GM12878 (cell line): Measurements from ENCODE around the gene DIAPH2. TPM values are rescaled to one million over a fixed set of nuclear protein-coding genes. Genes with fewer than 3 reads are reported as not detected.

Experiments
- ATAC-seq: fragments of 200-7000 bp; cut with Tn5 transposase; 3 replicates; pipeline ENCODE4 v1.9.1; 2020; ENCODE audit warnings: mild to moderate bottlenecking, moderate library complexity
- BruUV-seq: library from RNA; stranded (reverse); fragments of 400-500 nt; replicated peaks from 2 replicates; lab custom pipeline; 2021; lab: Mats Ljungman, UMichigan
- CTCF ChIA-PET: fragments of 300-600 bp; sonication (Branson Sonifier 250); formaldehyde crosslinking; extraction: SDS; loops from one replicate; lab custom pipeline; 2021; ENCODE audit warnings: inconsistent platforms; lab: Yijun Ruan, JAX
- POLR2A ChIA-PET: fragments of 350-600 bp; formaldehyde crosslinking; extraction: SDS; loops from one replicate; lab custom pipeline; 2021; ENCODE audit warnings: inconsistent platforms; lab: Charles Lee
- RAD21 ChIA-PET: fragments of 300-600 bp; sonication (Branson Sonifier 250); formaldehyde crosslinking; loops from one replicate; lab custom pipeline; 2023; ENCODE audit warnings: antibody characterized with exemption; ENCODE audit not compliant: unreplicated experiment; lab: Charles Lee
- SMC1A ChIA-PET: fragments of 300-600 bp; sonication (Branson Sonifier 250); formaldehyde crosslinking; loops from one replicate; lab custom pipeline; 2023; ENCODE audit not compliant: unreplicated experiment, uncharacterized antibody; lab: Charles Lee
- DNase-seq: peaks from one replicate; pipeline ENCODE4 v3.0.0-alpha.2; 2011; ENCODE audit warnings: low read depth, low spot score
- FAIRE-seq: peaks from 3 replicates; lab custom pipeline; 2011; peaks lifted over from hg19 to GRCh38; lab: Jason Lieb, UNC
- H2AFZ ChIP-seq: 2 replicates; pipeline ENCODE4 v1.6.0; 2011; ENCODE audit warnings: low read depth, low read length, control low read depth; ENCODE audit not compliant: control insufficient read depth
- H3K27ac ChIP-seq: 2 replicates; pipeline ENCODE4 v1.5.1; 2011; ENCODE audit warnings: control low read depth; ENCODE audit not compliant: control insufficient read depth, insufficient read depth
- H3K27me3 ChIP-seq, 2 experiments: replicated peaks in 1 of 2; 2 replicates each; pipeline versions ENCODE4 v1.6.0 to v1.6.1; 2011; ENCODE audit warnings: low read length in 1 of 2; ENCODE audit not compliant: control insufficient read depth in 2 of 2, insufficient read depth in 2 of 2
- H3K36me3 ChIP-seq, 2 experiments: 2 replicates each; pipeline ENCODE4 v1.5.1; 2011; ENCODE audit warnings: low read length in 1 of 2; ENCODE audit not compliant: control insufficient read depth in 2 of 2, insufficient read depth in 2 of 2
- H3K4me1 ChIP-seq: 2 replicates; pipeline ENCODE4 v1.6.1; 2011; ENCODE audit warnings: mild to moderate bottlenecking, low read length, moderate library complexity, mixed read lengths; ENCODE audit not compliant: control insufficient read depth, insufficient read depth
- H3K4me2 ChIP-seq: 2 replicates; pipeline ENCODE4 v1.6.0; 2011; ENCODE audit warnings: control low read depth; ENCODE audit not compliant: control insufficient read depth, insufficient read depth
- H3K4me3 ChIP-seq: fragments of 200-600 bp; sonication (generic); 2 replicates; pipeline ENCODE4 v1.5.1; 2016
- H3K79me2 ChIP-seq: 2 replicates; pipeline ENCODE4 v1.6.0; 2011; ENCODE audit warnings: low read length; ENCODE audit not compliant: control insufficient read depth, insufficient read depth
- H3K9ac ChIP-seq: 2 replicates; pipeline ENCODE4 v1.8.0; 2011; ENCODE audit warnings: low read length, control low read depth, mixed read lengths; ENCODE audit not compliant: control insufficient read depth, insufficient read depth
- H3K9me3 ChIP-seq: replicated peaks from 3 replicates; pipeline ENCODE4 v1.5.1; 2011; ENCODE audit warnings: mild to moderate bottlenecking, low read length; ENCODE audit not compliant: control insufficient read depth, insufficient read depth
- H4K20me1 ChIP-seq: 2 replicates; pipeline ENCODE4 v1.6.0; 2011; ENCODE audit not compliant: control insufficient read depth, insufficient read depth
- BACH1 ChIP-seq: fragments of 450-650 bp; IDR thresholded peaks from 2 replicates; pipeline ENCODE4 v1.6.1; 2017; ENCODE audit warnings: mild to moderate bottlenecking, borderline replicate concordance
- CTCF ChIP-seq, 3 experiments: IDR thresholded peaks in 2 of 3; conservative IDR thresholded peaks in 1 of 3; 2 replicates each; pipeline ENCODE4 v1.5.1; 2011; ENCODE audit warnings: low read depth in 3 of 3, low read length in 3 of 3, mild to moderate bottlenecking in 3 of 3, control low read depth in 2 of 3, moderate library complexity in 2 of 3, inconsistent platforms in 1 of 3, mixed read lengths in 1 of 3; ENCODE audit not compliant: control insufficient read depth in 2 of 3, insufficient read depth in 1 of 3; ENCODE audit errors: extremely low read depth in 1 of 3
- E2F4 ChIP-seq: IDR thresholded peaks from 2 replicates; pipeline ENCODE4 v1.6.1; 2012; ENCODE audit warnings: low read depth, low read length, improper control_type of control experiment
- IKZF1 ChIP-seq: fragments of 450-650 bp; conservative IDR thresholded peaks from 2 replicates; pipeline ENCODE4 v1.6.1; 2017; ENCODE audit warnings: antibody characterized with exemption, mild to moderate bottlenecking
- NR2C2 ChIP-seq: IDR thresholded peaks from 2 replicates; pipeline ENCODE4 v1.6.1; 2011; ENCODE audit warnings: borderline replicate concordance, low read depth; ENCODE audit not compliant: control insufficient read depth, insufficient read length
- PAX5 ChIP-seq: IDR thresholded peaks from 2 replicates; pipeline ENCODE4 v1.6.1; 2011; ENCODE audit warnings: low read depth, low read length, borderline replicate concordance
- PBX3 ChIP-seq: IDR thresholded peaks from 2 replicates; pipeline ENCODE4 v1.6.1; 2011; ENCODE audit warnings: mild to moderate bottlenecking, low read depth, low read length, moderate library complexity; ENCODE audit not compliant: insufficient replicate concordance
- RAD21 ChIP-seq: IDR thresholded peaks from 2 replicates; pipeline ENCODE4 v1.6.1; 2011; ENCODE audit warnings: mild to moderate bottlenecking, low read depth, low read length, moderate library complexity; ENCODE audit not compliant: insufficient read depth
- RB1 ChIP-seq: fragments of 450-650 bp; formaldehyde crosslinking; IDR thresholded peaks from 2 replicates; pipeline ENCODE4 v1.6.1; 2017; ENCODE audit warnings: mild to moderate bottlenecking, borderline replicate concordance
- RELB ChIP-seq: fragments of 450-650 bp; IDR thresholded peaks from 2 replicates; pipeline ENCODE4 v1.6.1; 2017; ENCODE audit warnings: low read depth, mild to moderate bottlenecking, moderate library complexity
- STAT1 ChIP-seq: fragments of 450-650 bp; conservative IDR thresholded peaks from 2 replicates; pipeline ENCODE4 v1.6.1; 2014; ENCODE audit warnings: antibody characterized with exemption, mild to moderate bottlenecking
- WRNIP1 ChIP-seq: IDR thresholded peaks from 2 replicates; pipeline ENCODE4 v1.6.1; 2011; ENCODE audit warnings: low read depth, low read length, improper control_type of control experiment, borderline replicate concordance
- WGBS: methylation state at CpG from one replicate; pipeline ENCODE4 v1.1.6; 2016; ENCODE audit warnings: low lambda C conversion rate; ENCODE audit not compliant: insufficient replicate concordance, insufficient coverage; ENCODE audit errors: missing lambda C conversion rate; 5-methylcytosine and 5-hydroxymethylcytosine counted together
- in situ Hi-C: fragments of 300-500 bp; cut with MboI; formaldehyde crosslinking; loops from 9 replicates; pipeline ENCODE4 v1.14.3; 2018; ENCODE audit warnings: mixed read lengths
- intact Hi-C: fragments of 100-400 bp; cut with micrococcal nuclease; formaldehyde crosslinking; loops from one replicate; pipeline ENCODE4 v1.14.2; 2022; ENCODE audit not compliant: unreplicated experiment
- polyA plus RNA-seq, 11 experiments: library from polyadenylated mRNA; depleted of rRNA in 4 of 11; unstranded in 6 of 11; stranded (reverse) in 5 of 11; fragments of >200 nt; fragmentation: Nextera tagmentation in 4 of 11; fragmentation: Illumina TruSeq in 1 of 11; extraction: Ambion mirVana in 4 of 11; extraction: Trizol in 1 of 11; gene quantifications; 1 replicate in 1 of 11; 2 replicates in 10 of 11; pipeline versions ENCODE4 v1.2.1 to v1.2.3, GENCODE V29; 2011 to 2016; ENCODE audit warnings: inconsistent platforms in 2 of 11, missing spikeins in 2 of 11, low read depth in 1 of 11
- total RNA-seq, 4 experiments: library from RNA; depleted of rRNA in 3 of 4; stranded (reverse); fragments of >200 nt in 3 of 4; fragmentation: Illumina TruSeq in 1 of 4; extraction: Trizol in 1 of 4; gene quantifications; 2 replicates each; pipeline versions ENCODE4 v1.2.1 to v1.2.3, GENCODE V29; 2013 to 2021

Gene DIAPH2
- total and polyA plus RNA-seq, 10 of the 15 experiments (the other 5 are each of a cell fraction or from before 2014, with no cell fraction given) = 2.2 to 16.6 (median 8.8) TPM

- no peak for TF ChIP-seq RELB
- no peak for TF ChIP-seq E2F4
- TF ChIP-seq BACH1 = no peak
- TF ChIP-seq CTCF (IDR thresholded peaks at IDR 0.05 in 2 of 3, conservative IDR thresholded peaks at IDR 0.05 in 1 of 3; ENCODE audit: control insufficient read depth in 2 of 3, extremely low read depth in 1 of 3, insufficient read depth in 1 of 3, low read depth in 3 of 3, low read length in 3 of 3) = no peak
- no peak for TF ChIP-seq PAX5
- TF ChIP-seq WRNIP1 = no peak
Measured at GRCh38 chrX:97400492-97400891, 715.9 kb downstream of the DIAPH2 start (continued).

GRCh38 chrX:97401154-97401553, 716.5 kb downstream of the DIAPH2 start:
- ChIA-PET POLR2A (interaction anchor here (0.6 kb wide), 1 partner anchor 59 kb away, joined by 4 read pairs; no protein-coding TSS in a partner anchor), RAD21 (no interaction called here), SMC1A (interaction anchor here (1.1 to 1.2 kb wide), 2 partner anchors 162 to 171 kb away, joined by 3 read pairs; no protein-coding TSS in a partner anchor), CTCF (no interaction called here)
- in situ Hi-C loops = no loop called here
- peak overlapping the region; percentile 32; the same call in 1 of the 2 replicates for H3K27ac ChIP-seq
- no peak overlapping the region; the same call in 1 of the 2 replicates for H2AFZ ChIP-seq
- whole genome bisulfite sequencing = 3% methylated on average over 2 of the region's 2 CpGs
- no peaks in the 10 kb centered on the region for H3K9me3 ChIP-seq
- ATAC-seq (peak; percentile 73), DNase-seq (peak; percentile 68), FAIRE-seq (peak; percentile 80)
- H3K9ac ChIP-seq = no peak overlapping the region
- H3K36me3 ChIP-seq = no peaks in the 10 kb centered on the region
- peaks cover 23% of the 10 kb centered on the region for H3K4me1 ChIP-seq
- H3K4me3 ChIP-seq = no peak overlapping the region
- no TSS peak for BruUV-seq
- intact Hi-C loops = no loop called here
- H3K4me2 ChIP-seq = no peak overlapping the region
- no peaks in the 10 kb centered on the region for H3K79me2 ChIP-seq
- H3K27me3 ChIP-seq = no peaks in the 10 kb centered on the region
- H4K20me1 ChIP-seq = no peaks in the 10 kb centered on the region
- TF ChIP-seq RAD21 (no peak), PBX3 (no peak), E2F4 (no peak), NR2C2 (no peak), IKZF1 (peak; percentile 78), RB1 (no peak), STAT1 (no peak)
